Astrocyte of the spinal cord (primary cell): ENCODE results near the gene FKBP8.
A peak's percentile ranks its signal among the peaks of the same experiment; 100 is the strongest.

Experiments
- DNase-seq: peaks from one replicate; pipeline ENCODE4 v3.0.0; 2011; ENCODE audit warnings: low read depth, low spot score
- H3K4me3 ChIP-seq: 2 replicates; pipeline ENCODE4 v1.5.1; 2011; ENCODE audit warnings: low read depth, mild to moderate bottlenecking, low read length, moderate library complexity
- in situ Hi-C: cut with HindIII; loops from 2 replicates; pipeline ENCODE4 v1.10.0; 2017; ENCODE audit warnings: low sequenced_read_pairs
- TF ChIP-seq, protein P1 (sequence below): IDR thresholded peaks from 2 replicates; pipeline ENCODE4 v1.5.1; 2012; ENCODE audit warnings: low read depth, mild to moderate bottlenecking, low read length, inconsistent platforms

The FKBP8 gene

DNA sequence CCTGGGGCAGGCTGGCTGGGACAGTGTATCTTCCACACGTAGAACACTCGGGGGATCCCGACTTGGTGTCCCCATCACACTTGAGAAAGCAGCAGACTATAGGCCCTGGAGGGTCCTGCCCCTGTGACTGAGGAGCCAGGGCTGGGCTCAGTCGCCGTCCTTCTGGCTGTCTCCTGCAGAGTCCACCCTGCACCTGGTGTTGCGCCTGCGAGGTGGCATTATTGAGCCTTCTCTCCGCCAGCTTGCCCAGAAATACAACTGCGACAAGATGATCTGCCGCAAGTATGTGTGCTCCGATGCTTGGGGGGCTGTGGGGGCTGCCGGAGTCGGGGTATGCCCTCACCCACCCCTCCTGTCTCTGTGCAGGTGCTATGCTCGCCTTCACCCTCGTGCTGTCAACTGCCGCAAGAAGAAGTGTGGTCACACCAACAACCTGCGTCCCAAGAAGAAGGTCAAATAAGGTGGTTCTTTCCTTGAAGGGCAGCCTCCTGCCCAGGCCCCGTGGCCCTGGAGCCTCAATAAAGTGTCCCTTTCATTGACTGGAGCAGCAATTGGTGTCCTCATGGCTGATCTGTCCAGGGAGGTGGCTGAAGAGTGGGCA is 31.4 kb upstream of the FKBP8 start:
- TF ChIP-seq, protein P1, sequence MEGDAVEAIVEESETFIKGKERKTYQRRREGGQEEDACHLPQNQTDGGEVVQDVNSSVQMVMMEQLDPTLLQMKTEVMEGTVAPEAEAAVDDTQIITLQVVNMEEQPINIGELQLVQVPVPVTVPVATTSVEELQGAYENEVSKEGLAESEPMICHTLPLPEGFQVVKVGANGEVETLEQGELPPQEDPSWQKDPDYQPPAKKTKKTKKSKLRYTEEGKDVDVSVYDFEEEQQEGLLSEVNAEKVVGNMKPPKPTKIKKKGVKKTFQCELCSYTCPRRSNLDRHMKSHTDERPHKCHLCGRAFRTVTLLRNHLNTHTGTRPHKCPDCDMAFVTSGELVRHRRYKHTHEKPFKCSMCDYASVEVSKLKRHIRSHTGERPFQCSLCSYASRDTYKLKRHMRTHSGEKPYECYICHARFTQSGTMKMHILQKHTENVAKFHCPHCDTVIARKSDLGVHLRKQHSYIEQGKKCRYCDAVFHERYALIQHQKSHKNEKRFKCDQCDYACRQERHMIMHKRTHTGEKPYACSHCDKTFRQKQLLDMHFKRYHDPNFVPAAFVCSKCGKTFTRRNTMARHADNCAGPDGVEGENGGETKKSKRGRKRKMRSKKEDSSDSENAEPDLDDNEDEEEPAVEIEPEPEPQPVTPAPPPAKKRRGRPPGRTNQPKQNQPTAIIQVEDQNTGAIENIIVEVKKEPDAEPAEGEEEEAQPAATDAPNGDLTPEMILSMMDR: no peak
- no peak for DNase-seq
- no peak overlapping the region for H3K4me3 ChIP-seq
- in situ Hi-C loops: no loop called here

DNA sequence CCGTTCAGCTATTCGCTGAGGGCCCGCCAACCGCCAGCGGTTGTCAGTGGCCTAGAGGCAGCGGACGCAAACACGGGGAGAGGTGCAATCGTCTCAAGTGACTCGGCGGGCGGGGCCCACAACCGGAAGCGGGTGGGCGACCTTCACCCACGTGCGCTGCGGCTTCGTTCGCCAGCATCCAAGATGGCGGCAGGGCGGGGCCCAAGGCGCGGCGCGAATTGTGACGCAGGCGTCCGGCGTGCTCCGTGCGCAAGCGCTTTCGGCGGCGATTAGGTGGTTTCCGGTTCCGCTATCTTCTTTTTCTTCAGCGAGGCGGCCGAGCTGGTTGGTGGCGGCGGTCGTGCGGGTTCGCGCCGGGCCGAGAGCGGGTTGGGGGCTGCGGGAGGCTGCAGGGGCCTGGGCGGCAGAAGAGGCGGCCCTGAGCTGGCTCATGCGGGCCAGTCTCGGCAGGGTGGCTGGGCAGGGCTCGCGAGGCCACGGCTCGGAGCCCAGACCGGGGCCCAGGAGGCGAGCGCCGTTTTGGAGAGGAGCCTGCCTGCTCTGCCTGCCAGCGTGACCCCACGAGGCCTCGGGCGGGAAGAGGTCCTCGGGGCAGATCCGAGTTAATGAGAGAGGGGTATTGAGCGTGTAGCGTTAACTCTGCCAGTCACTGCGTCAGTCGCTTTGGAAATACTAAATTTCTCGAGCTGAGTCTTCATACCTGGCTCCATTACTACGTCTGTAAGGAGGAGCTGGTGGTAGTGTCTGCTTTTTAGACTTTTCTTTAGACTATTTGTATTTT is 28.4 kb upstream of the FKBP8 start, which contains the start of gene UBA52:
UBA52 (plus strand) TSS at position 294 of the 781 bp plus-strand sequence. CDS start 1,444 bp downstream, outside the sequence.
- in situ Hi-C loops: no loop called here
- TF ChIP-seq, protein P1: no peak
- peak within 1 kb of the TSS; percentile 98 for H3K4me3 ChIP-seq
- DNase-seq: peak; percentile 98

DNA sequence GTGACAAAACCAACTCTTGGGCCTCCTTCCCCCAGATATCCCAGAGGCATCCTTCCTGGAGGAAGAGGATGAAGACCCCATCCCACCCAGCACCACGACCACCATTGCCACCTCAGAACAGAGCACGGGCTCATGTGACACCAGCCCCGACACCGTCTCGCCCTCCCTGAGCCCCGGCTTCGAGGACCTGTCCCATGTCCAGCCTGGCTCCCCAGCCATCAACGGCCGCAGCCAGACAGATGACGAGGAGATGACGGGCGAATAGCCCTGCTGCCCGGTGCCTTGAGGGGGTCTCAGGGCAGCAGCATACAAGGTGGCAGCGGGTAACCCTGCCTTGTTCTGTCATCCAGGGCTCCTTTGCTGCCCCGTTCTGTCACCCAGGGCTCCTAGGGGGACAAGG is 25.0 kb upstream of the FKBP8 start:
- DNase-seq: no peak
- TF ChIP-seq, protein P1: no peak
- H3K4me3 ChIP-seq: no peak overlapping the region
- in situ Hi-C loops: no loop called here

DNA sequence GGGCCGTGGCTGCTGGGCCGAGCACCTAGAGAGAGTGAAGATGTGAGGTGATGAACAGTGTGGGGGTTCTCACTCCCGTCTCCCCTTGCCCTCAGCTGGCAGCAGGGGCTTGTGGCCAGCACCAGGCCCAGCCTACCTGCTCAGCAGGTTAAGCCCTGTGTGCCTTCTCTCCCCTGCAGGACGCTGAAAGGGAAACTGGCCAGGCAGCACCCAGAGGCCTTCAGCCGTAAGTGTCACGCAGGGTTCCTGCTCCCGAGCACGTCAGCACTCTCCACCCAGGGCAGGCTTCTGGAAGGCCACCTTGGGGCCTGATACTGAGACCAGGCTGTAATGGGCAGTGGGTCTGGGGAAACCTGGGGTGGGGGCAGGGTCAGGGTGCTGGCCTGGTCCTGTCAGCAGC is 23.6 kb upstream of the FKBP8 start:
- no peak for DNase-seq
- in situ Hi-C loops: no loop called here
- no peak overlapping the region for H3K4me3 ChIP-seq
- TF ChIP-seq, protein P1: no peak

DNA sequence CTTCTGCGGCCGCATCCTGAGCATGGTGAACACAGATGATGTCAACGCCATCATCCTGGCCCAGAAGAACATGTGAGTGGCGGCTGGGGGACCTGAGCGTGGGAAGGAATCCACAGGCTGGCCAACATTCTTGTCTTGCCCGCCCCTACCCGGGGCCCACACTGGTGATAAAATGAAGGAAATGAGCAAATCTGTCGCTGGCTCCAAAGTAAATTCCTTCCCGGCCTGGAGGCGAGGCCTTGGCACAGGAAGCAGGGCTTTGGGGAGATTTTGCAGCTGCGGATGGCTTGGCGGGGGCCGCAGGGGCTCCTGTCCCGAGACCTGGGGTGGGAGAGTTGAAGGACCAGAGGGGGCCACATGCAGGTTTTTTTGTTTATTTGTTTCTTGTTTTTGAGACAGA is 18.7 kb upstream of the FKBP8 start:
- TF ChIP-seq, protein P1: no peak
- in situ Hi-C loops: no loop called here
- DNase-seq: no peak
- no peak overlapping the region for H3K4me3 ChIP-seq

DNA sequence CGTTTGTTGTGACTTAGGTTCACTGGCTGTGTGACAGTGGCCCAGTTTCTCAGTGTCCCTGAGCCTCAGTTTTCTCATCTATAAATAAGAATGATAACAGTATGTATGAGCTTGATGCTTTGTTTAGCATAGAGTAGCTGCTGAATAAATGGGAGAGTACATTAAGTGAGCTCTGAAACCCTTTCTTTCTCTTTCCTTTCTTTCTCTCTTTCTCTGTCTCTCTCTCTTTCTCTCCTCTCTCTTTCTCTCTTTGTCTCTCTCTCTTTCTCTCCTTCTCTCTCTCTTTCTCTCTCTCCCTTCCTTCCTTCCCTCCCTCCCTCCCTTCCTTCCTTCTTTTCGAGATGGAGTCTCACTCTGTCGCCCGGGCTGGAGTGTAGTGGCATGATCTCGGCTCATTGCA is 16.3 kb upstream of the FKBP8 start:
- in situ Hi-C loops: no loop called here
- DNase-seq: no peak
- TF ChIP-seq, protein P1: no peak
- H3K4me3 ChIP-seq: no peak overlapping the region
